Activated CD8-positive, alpha-beta T cell treated with anti-CD3 and anti-CD28 coated beads, Interleukin-2, amount 10 ng/mL, durations not matched to agents 7 days and 5 days (primary cell): ENCODE measurements around the gene NCF2. TPM values are rescaled to one million over a fixed set of nuclear protein-coding genes. Genes with fewer than 3 reads are reported as not detected.

ENCODE experiments used
- ATAC-seq: fragments of 150-1000 bp; cut with Tn5 transposase; one replicate; pipeline ENCODE4 v1.10.0; 2021; ENCODE audit warnings: moderate library complexity
- CTCF ChIA-PET: fragments of 350-600 bp; sonication (Branson Sonifier 250); formaldehyde crosslinking; loops from one replicate; lab custom pipeline; 2021; ENCODE audit warnings: antibody characterized with exemption; lab: Charles Lee
- POLR2A ChIA-PET: fragments of 350-600 bp; sonication (Branson Sonifier 250); formaldehyde crosslinking; loops from one replicate; lab custom pipeline; 2021; ENCODE audit warnings: antibody characterized with exemption; lab: Charles Lee
- DNase-seq: peaks from one replicate; pipeline ENCODE4 v3.0.0-alpha.2; 2020
- H3K27ac Mint-ChIP-seq: one replicate; pipeline ENCODE4 v1.8.0; 2021; ENCODE audit warnings: mild to moderate bottlenecking, mixed read lengths
- H3K27me3 Mint-ChIP-seq: one replicate; pipeline ENCODE4 v1.8.0; 2021; ENCODE audit warnings: low read depth, mixed read lengths
- H3K36me3 Mint-ChIP-seq: one replicate; pipeline ENCODE4 v1.8.0; 2021; ENCODE audit warnings: low read depth, mixed read lengths
- H3K4me1 Mint-ChIP-seq: one replicate; pipeline ENCODE4 v1.8.0; 2021; ENCODE audit warnings: low read depth, mixed read lengths
- H3K4me3 Mint-ChIP-seq: one replicate; pipeline ENCODE4 v1.8.0; 2021; ENCODE audit warnings: mild to moderate bottlenecking, mixed read lengths
- H3K9me3 Mint-ChIP-seq: one replicate; pipeline ENCODE4 v1.8.0; 2022; ENCODE audit warnings: mixed read lengths; ENCODE audit not compliant: insufficient read depth
- total RNA-seq, 2 experiments: library from RNA; stranded (reverse); gene quantifications; one replicate each; pipeline ENCODE4 v1.2.3, GENCODE V29; 2021

Gene NCF2
- total RNA-seq, 2 experiments from 2014 or later, result 9.2 to 10.3 TPM

GRCh38 chr1:183568176-183569021 lies 21.9 kb downstream of the NCF2 start:
- CTCF ChIA-PET, result interaction anchor here (1.0 to 1.4 kb wide), 2 partner anchors 22 to 116 kb away, joined by 3 to 4 read pairs; partner anchors contain the start of gene NCF2
- DNase-seq, result no peak
- H3K9me3 Mint-ChIP-seq, result no peaks in the 10 kb centered on the region
- peaks cover 8% of the 10 kb centered on the region for H3K36me3 Mint-ChIP-seq
- H3K4me1 Mint-ChIP-seq, result peaks cover 12% of the 10 kb centered on the region
- no peak overlapping the region for H3K4me3 Mint-ChIP-seq
- no peak for ATAC-seq
- POLR2A ChIA-PET, result interaction anchor here (0.7 kb wide), 1 partner anchor 8 kb away, joined by 3 read pairs; no protein-coding TSS in a partner anchor
- no peaks in the 10 kb centered on the region for H3K27me3 Mint-ChIP-seq
- peak overlapping the region; percentile 7 for H3K27ac Mint-ChIP-seq

DNA sequence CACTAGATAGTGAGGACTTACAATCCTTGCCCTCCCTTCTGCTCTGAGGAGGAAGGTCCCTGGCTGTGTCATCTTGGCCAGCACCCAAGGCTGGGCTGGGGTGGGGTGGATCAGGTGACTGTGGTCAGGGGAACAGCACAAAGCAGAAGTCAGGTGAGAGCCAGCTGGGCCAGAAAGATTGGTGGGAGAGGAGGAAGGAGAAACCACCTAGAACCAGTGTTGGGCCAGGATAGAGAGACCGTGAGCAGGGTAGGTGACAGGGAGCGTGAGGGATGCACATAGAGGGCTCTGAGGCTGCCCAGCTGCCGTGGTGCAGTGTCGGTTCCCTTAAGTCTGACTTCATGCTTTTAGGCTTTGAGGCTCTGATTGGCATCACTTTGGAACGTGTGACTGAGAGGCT lies 22.7 kb downstream of the NCF2 start:
- Mint-ChIP-seq H3K27ac (peak overlapping the region; percentile 66), H3K4me1 (peaks cover 16% of the 10 kb centered on the region), H3K36me3 (peaks cover 8% of the 10 kb centered on the region), H3K9me3 (no peaks in the 10 kb centered on the region), H3K27me3 (no peaks in the 10 kb centered on the region), H3K4me3 (no peak overlapping the region)
- CTCF ChIA-PET, result interaction anchor here (1.0 kb wide), 1 partner anchor 117 kb away, joined by 3 read pairs; no protein-coding TSS in a partner anchor
- ATAC-seq (peak; percentile 43), DNase-seq (no peak)
- POLR2A ChIA-PET, result interaction anchor here (0.7 kb wide), 1 partner anchor 9 kb away, joined by 3 read pairs; no protein-coding TSS in a partner anchor

GRCh38 chr1:183566026-183566425 lies 24.2 kb downstream of the NCF2 start:
- Mint-ChIP-seq H3K36me3 (peaks cover 10% of the 10 kb centered on the region), H3K27me3 (no peaks in the 10 kb centered on the region), H3K27ac (no peak overlapping the region), H3K4me3 (no peak overlapping the region), H3K9me3 (no peaks in the 10 kb centered on the region), H3K4me1 (peaks cover 16% of the 10 kb centered on the region)
- ChIA-PET CTCF (interaction anchor here (0.9 to 1.1 kb wide), 2 partner anchors 14 to 17 kb away, joined by 3 to 4 read pairs; no protein-coding TSS in a partner anchor), POLR2A (interaction anchor here (1.5 kb wide), 1 partner anchor 12 kb away, joined by 6 read pairs; no protein-coding TSS in a partner anchor)
- no peak for ATAC-seq
- DNase-seq, result no peak

DNA sequence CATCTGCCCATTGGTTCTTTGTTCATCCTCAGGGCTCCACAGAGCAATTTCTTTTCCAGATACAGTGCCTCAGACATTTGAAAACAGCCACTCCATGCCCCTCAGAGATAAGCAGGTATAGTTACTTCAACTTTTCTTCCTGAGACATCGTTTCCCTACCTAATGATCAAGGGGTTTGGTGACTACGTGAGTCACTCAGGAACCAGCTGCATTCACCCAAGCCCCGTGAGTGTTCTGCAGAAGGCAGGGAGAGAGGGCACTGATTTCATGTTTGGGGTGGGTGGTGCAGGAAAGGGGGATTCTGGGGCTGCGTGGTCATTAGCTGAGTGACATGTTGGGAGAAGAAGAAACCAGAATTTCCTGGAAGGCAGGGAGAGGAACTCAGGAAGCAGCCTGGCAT lies 25.0 kb downstream of the NCF2 start:
- POLR2A ChIA-PET, result interaction anchor here (1.5 kb wide), 1 partner anchor 13 kb away, joined by 6 read pairs; no protein-coding TSS in a partner anchor
- ATAC-seq, result no peak
- Mint-ChIP-seq H3K27ac (no peak overlapping the region), H3K36me3 (peaks cover 12% of the 10 kb centered on the region), H3K4me3 (no peak overlapping the region), H3K4me1 (peaks cover 16% of the 10 kb centered on the region), H3K27me3 (no peaks in the 10 kb centered on the region), H3K9me3 (no peaks in the 10 kb centered on the region)
- CTCF ChIA-PET, result no interaction called here
- DNase-seq, result no peak

- ChIA-PET POLR2A (interaction anchor here (0.5 kb wide), 1 partner anchor 67 kb away, joined by 3 read pairs; no protein-coding TSS in a partner anchor), CTCF (interaction anchor here (1.1 to 1.8 kb wide), 2 partner anchors 18 to 93 kb away, joined by 4 to 7 read pairs; no protein-coding TSS in a partner anchor)
- peaks cover 12% of the 10 kb centered on the region for H3K4me1 Mint-ChIP-seq
- peak overlapping the region; percentile 76 for H3K27ac Mint-ChIP-seq
- DNase-seq, result peak; percentile 9
- no peaks in the 10 kb centered on the region for H3K27me3 Mint-ChIP-seq
- no peak overlapping the region for H3K4me3 Mint-ChIP-seq
- H3K9me3 Mint-ChIP-seq, result no peaks in the 10 kb centered on the region
- H3K36me3 Mint-ChIP-seq, result peaks cover 14% of the 10 kb centered on the region
- ATAC-seq, result no peak
Measured at GRCh38 chr1:183562701-183563100, 27.6 kb downstream of the NCF2 start.

- ChIA-PET CTCF (interaction anchor here (0.9 kb wide), 1 partner anchor 21 kb away, joined by 3 read pairs; no protein-coding TSS in a partner anchor), POLR2A (no interaction called here)
- H3K27me3 Mint-ChIP-seq, result no peaks in the 10 kb centered on the region
- ATAC-seq, result no peak
- H3K4me3 Mint-ChIP-seq, result no peak overlapping the region
- peaks cover 35% of the 10 kb centered on the region for H3K36me3 Mint-ChIP-seq
- no peaks in the 10 kb centered on the region for H3K9me3 Mint-ChIP-seq
- no peak overlapping the region for H3K27ac Mint-ChIP-seq
- no peak for DNase-seq
- H3K4me1 Mint-ChIP-seq, result peaks cover 5% of the 10 kb centered on the region
Measured at GRCh38 chr1:183559061-183559460, 31.2 kb downstream of the NCF2 start.

DNA sequence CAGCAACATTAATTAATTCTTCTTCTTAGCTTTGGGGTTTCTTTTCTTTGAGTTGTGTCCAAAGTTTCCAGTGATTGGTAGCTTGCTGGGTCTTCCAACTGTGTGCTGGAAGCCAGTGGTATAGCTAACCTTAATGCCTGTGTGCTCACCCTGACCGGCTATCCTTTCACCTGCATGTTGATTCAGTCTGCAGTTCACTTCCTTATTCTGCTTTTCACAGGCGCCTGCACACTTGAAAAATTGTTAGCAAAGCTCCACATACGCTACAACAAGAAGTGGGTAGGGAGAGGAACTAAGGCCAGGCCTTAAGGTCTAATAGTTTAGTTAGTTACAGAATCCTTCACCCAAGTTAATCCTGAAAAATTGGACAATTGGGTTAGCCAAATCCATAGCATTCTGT lies 35.7 kb downstream of the NCF2 start:
- H3K36me3 Mint-ChIP-seq, result peaks cover 61% of the 10 kb centered on the region
- H3K27me3 Mint-ChIP-seq, result no peaks in the 10 kb centered on the region
- H3K4me3 Mint-ChIP-seq, result no peak overlapping the region
- no peaks in the 10 kb centered on the region for H3K9me3 Mint-ChIP-seq
- ChIA-PET CTCF (interaction anchor here (1.3 kb wide), 1 partner anchor 130 kb away, joined by 3 read pairs; no protein-coding TSS in a partner anchor), POLR2A (no interaction called here)
- ATAC-seq, result no peak
- H3K4me1 Mint-ChIP-seq, result peaks cover 2% of the 10 kb centered on the region
- no peak for DNase-seq
- no peak overlapping the region for H3K27ac Mint-ChIP-seq

GRCh38 chr1:183553764-183554163 lies 36.5 kb downstream of the NCF2 start:
- Mint-ChIP-seq H3K36me3 (peaks cover 66% of the 10 kb centered on the region), H3K4me3 (no peak overlapping the region), H3K9me3 (no peaks in the 10 kb centered on the region), H3K4me1 (peaks cover 2% of the 10 kb centered on the region), H3K27ac (no peak overlapping the region), H3K27me3 (no peaks in the 10 kb centered on the region)
- CTCF ChIA-PET, result no interaction called here
- DNase-seq (no peak), ATAC-seq (no peak)
- POLR2A ChIA-PET, result no interaction called here

GRCh38 chr1:183553331-183553730 lies 36.9 kb downstream of the NCF2 start:
- no peak overlapping the region for H3K27ac Mint-ChIP-seq
- peaks cover 68% of the 10 kb centered on the region for H3K36me3 Mint-ChIP-seq
- CTCF ChIA-PET, result no interaction called here
- H3K27me3 Mint-ChIP-seq, result no peaks in the 10 kb centered on the region
- no peak for DNase-seq
- no peak for ATAC-seq
- POLR2A ChIA-PET, result no interaction called here
- H3K9me3 Mint-ChIP-seq, result no peaks in the 10 kb centered on the region
- H3K4me1 Mint-ChIP-seq, result peaks cover 2% of the 10 kb centered on the region
- no peak overlapping the region for H3K4me3 Mint-ChIP-seq

- Mint-ChIP-seq H3K27ac (no peak overlapping the region), H3K36me3 (peaks cover 68% of the 10 kb centered on the region)
Measured at GRCh38 chr1:183552891-183553290, 37.4 kb downstream of the NCF2 start.

GRCh38 chr1:183552441-183552840 lies 37.8 kb downstream of the NCF2 start:
- H3K4me1 Mint-ChIP-seq, result peaks cover 2% of the 10 kb centered on the region
- H3K4me3 Mint-ChIP-seq, result no peak overlapping the region
- DNase-seq (no peak), ATAC-seq (no peak)
- ChIA-PET CTCF (no interaction called here), POLR2A (no interaction called here)
- no peaks in the 10 kb centered on the region for H3K27me3 Mint-ChIP-seq
- H3K36me3 Mint-ChIP-seq, result peaks cover 67% of the 10 kb centered on the region
- H3K9me3 Mint-ChIP-seq, result no peaks in the 10 kb centered on the region
- H3K27ac Mint-ChIP-seq, result no peak overlapping the region

More at GRCh38 chr1:183552891-183553290, 37.4 kb downstream of the NCF2 start:
- CTCF ChIA-PET, result no interaction called here
- ATAC-seq (no peak), DNase-seq (no peak)
- no peaks in the 10 kb centered on the region for H3K9me3 Mint-ChIP-seq
- peaks cover 2% of the 10 kb centered on the region for H3K4me1 Mint-ChIP-seq
- no peaks in the 10 kb centered on the region for H3K27me3 Mint-ChIP-seq
- no peak overlapping the region for H3K4me3 Mint-ChIP-seq
- POLR2A ChIA-PET, result no interaction called here

DNA sequence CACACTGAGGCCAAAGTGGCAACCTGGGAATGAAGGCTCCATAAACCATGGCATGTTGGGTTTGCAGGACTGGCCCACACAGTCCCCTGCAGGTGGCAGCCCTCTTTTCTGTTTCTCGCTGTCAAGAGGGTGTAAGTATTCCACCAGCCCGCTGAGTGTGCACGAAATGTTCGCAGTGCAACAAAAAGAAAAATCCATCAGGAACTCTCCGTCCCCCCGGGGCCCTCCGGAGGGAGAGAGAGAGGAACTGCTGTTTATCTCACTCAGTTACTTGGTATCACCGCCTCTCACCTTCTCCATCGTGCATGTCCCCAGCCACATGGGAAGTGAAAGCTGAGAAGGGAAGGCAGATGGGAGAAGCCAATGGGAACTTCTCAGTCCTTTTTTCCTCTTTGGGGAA lies 38.3 kb downstream of the NCF2 start:
- no peak overlapping the region for H3K27ac Mint-ChIP-seq
- ATAC-seq, result no peak
- peaks cover 67% of the 10 kb centered on the region for H3K36me3 Mint-ChIP-seq
- no peaks in the 10 kb centered on the region for H3K27me3 Mint-ChIP-seq
- H3K4me3 Mint-ChIP-seq, result no peak overlapping the region
- DNase-seq, result no peak
- H3K4me1 Mint-ChIP-seq, result peaks cover 2% of the 10 kb centered on the region
- no peaks in the 10 kb centered on the region for H3K9me3 Mint-ChIP-seq
- ChIA-PET POLR2A (no interaction called here), CTCF (interaction anchor here (0.7 kb wide), 1 partner anchor 211 kb away, joined by 3 read pairs; no protein-coding TSS in a partner anchor)
